ENCODE data around the gene SNX33.

- TF ChIP-seq CSDC2 (CRISPR knock-in tag; IDR thresholded peaks at IDR 0.05) (no peak), ZFP30 (CRISPR knock-in tag; IDR thresholded peaks at IDR 0.05) (no peak), SNAI2 (CRISPR knock-in tag; IDR thresholded peaks at IDR 0.05) (no peak), TOX (CRISPR knock-in tag; IDR thresholded peaks at IDR 0.05; ENCODE audit: borderline replicate concordance) (no peak), PATZ1 (CRISPR knock-in tag; IDR thresholded peaks at IDR 0.05; ENCODE audit: borderline replicate concordance) (no peak), ZFP3 (CRISPR knock-in tag; IDR thresholded peaks at IDR 0.05) (no peak), TSHZ2 (CRISPR knock-in tag; IDR thresholded peaks at IDR 0.05) (no peak)
- TF ChIP-seq, protein P1, sequence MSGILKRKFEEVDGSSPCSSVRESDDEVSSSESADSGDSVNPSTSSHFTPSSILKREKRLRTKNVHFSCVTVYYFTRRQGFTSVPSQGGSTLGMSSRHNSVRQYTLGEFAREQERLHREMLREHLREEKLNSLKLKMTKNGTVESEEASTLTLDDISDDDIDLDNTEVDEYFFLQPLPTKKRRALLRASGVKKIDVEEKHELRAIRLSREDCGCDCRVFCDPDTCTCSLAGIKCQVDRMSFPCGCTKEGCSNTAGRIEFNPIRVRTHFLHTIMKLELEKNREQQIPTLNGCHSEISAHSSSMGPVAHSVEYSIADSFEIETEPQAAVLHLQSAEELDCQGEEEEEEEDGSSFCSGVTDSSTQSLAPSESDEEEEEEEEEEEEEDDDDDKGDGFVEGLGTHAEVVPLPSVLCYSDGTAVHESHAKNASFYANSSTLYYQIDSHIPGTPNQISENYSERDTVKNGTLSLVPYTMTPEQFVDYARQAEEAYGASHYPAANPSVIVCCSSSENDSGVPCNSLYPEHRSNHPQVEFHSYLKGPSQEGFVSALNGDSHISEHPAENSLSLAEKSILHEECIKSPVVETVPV (CRISPR knock-in tag; IDR thresholded peaks at IDR 0.05) = no peak
- TF ChIP-seq, protein P2, sequence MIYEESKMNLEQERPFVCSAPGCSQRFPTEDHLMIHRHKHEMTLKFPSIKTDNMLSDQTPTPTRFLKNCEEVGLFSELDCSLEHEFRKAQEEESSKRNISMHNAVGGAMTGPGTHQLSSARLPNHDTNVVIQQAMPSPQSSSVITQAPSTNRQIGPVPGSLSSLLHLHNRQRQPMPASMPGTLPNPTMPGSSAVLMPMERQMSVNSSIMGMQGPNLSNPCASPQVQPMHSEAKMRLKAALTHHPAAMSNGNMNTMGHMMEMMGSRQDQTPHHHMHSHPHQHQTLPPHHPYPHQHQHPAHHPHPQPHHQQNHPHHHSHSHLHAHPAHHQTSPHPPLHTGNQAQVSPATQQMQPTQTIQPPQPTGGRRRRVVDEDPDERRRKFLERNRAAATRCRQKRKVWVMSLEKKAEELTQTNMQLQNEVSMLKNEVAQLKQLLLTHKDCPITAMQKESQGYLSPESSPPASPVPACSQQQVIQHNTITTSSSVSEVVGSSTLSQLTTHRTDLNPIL (CRISPR knock-in tag; IDR thresholded peaks at IDR 0.05; ENCODE audit: low read depth) = no peak
- TF ChIP-seq, protein P3, sequence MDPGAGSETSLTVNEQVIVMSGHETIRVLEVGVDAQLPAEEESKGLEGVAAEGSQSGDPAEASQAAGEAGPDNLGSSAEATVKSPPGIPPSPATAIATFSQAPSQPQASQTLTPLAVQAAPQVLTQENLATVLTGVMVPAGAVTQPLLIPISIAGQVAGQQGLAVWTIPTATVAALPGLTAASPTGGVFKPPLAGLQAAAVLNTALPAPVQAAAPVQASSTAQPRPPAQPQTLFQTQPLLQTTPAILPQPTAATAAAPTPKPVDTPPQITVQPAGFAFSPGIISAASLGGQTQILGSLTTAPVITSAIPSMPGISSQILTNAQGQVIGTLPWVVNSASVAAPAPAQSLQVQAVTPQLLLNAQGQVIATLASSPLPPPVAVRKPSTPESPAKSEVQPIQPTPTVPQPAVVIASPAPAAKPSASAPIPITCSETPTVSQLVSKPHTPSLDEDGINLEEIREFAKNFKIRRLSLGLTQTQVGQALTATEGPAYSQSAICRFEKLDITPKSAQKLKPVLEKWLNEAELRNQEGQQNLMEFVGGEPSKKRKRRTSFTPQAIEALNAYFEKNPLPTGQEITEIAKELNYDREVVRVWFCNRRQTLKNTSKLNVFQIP (CRISPR knock-in tag; IDR thresholded peaks at IDR 0.05; ENCODE audit: borderline replicate concordance, low read depth) = no peak
Measured at GRCh38 chr15:75598361-75598760, 49.4 kb upstream of the SNX33 start.

Data from SK-N-SH treated with all-trans-retinoic acid at 6 μM for 48 hours (cell line).